Progenitor cell of endocrine pancreas (in vitro differentiated cells): ENCODE results near the gene ARHGAP10. TPM values are rescaled to one million over a fixed set of nuclear protein-coding genes. Genes with fewer than 3 reads are reported as not detected.

Experiments used
- DNase-seq: peaks from one replicate; pipeline ENCODE4 v3.0.0; 2021; ENCODE audit warnings: low spot score; ENCODE audit not compliant: unreplicated experiment
- H3K27ac Mint-ChIP-seq: 2 replicates; pipeline ENCODE4 v1.8.0; 2021; ENCODE audit warnings: mild to moderate bottlenecking, moderate library complexity, mixed read lengths
- H3K27me3 Mint-ChIP-seq: 2 replicates; pipeline ENCODE4 v1.8.0; 2021; ENCODE audit warnings: mixed read lengths
- H3K36me3 Mint-ChIP-seq: 2 replicates; pipeline ENCODE4 v1.8.0; 2022; ENCODE audit warnings: mixed read lengths; ENCODE audit not compliant: insufficient read depth
- H3K4me1 Mint-ChIP-seq: 2 replicates; pipeline ENCODE4 v1.8.0; 2021; ENCODE audit warnings: low read depth, mixed read lengths
- H3K4me3 Mint-ChIP-seq: 2 replicates; pipeline ENCODE4 v1.8.0; 2021; ENCODE audit warnings: low read depth, mild to moderate bottlenecking, moderate library complexity, mixed read lengths
- H3K9me3 Mint-ChIP-seq: 2 replicates; pipeline ENCODE4 v1.8.0; 2021; ENCODE audit warnings: low read depth, mixed read lengths
- total RNA-seq: library from RNA; stranded (reverse); gene quantifications from 2 replicates; pipeline ENCODE4 v1.2.1, GENCODE V29; 2021
- TF ChIP-seq, protein P1 (sequence below): fragments of 200-600 bp; sonication (generic); IDR thresholded peaks from one replicate; pipeline ENCODE4 v1.5.0; 2021; ENCODE audit warnings: antibody characterized with exemption, mild to moderate bottlenecking; ENCODE audit not compliant: unreplicated experiment

Gene ARHGAP10
- total RNA-seq, 1 donor from 2014 or later = 11.0 TPM

DNA sequence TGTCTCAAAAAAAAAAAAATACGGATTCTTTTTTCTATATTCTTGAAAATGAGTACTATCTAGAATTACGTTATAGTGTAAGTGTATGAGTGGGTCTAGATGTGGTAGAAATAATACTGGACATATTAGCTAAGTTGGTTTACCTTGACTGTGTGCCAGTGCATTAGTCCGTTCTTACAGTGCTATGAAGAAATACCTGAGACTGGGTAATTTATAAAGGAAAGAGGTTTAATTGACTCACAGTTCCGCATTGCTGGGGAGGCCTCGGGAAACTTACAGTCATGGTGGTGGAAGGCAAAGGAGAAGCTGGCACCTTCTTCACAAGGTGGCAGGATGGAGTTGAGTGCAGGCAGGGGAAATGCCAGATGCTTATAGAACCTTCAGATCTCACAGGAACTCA is 92.4 kb downstream of the ARHGAP10 start:
- peaks cover 7% of the 10 kb centered on the region for H3K4me1 Mint-ChIP-seq
- TF ChIP-seq, protein P1, sequence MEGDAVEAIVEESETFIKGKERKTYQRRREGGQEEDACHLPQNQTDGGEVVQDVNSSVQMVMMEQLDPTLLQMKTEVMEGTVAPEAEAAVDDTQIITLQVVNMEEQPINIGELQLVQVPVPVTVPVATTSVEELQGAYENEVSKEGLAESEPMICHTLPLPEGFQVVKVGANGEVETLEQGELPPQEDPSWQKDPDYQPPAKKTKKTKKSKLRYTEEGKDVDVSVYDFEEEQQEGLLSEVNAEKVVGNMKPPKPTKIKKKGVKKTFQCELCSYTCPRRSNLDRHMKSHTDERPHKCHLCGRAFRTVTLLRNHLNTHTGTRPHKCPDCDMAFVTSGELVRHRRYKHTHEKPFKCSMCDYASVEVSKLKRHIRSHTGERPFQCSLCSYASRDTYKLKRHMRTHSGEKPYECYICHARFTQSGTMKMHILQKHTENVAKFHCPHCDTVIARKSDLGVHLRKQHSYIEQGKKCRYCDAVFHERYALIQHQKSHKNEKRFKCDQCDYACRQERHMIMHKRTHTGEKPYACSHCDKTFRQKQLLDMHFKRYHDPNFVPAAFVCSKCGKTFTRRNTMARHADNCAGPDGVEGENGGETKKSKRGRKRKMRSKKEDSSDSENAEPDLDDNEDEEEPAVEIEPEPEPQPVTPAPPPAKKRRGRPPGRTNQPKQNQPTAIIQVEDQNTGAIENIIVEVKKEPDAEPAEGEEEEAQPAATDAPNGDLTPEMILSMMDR = no peak
- no peak for DNase-seq
- peaks cover 3% of the 10 kb centered on the region for H3K36me3 Mint-ChIP-seq
- H3K27me3 Mint-ChIP-seq = no peaks in the 10 kb centered on the region
- H3K27ac Mint-ChIP-seq = no peak overlapping the region
- no peak overlapping the region for H3K4me3 Mint-ChIP-seq
- H3K9me3 Mint-ChIP-seq = no peaks in the 10 kb centered on the region

DNA sequence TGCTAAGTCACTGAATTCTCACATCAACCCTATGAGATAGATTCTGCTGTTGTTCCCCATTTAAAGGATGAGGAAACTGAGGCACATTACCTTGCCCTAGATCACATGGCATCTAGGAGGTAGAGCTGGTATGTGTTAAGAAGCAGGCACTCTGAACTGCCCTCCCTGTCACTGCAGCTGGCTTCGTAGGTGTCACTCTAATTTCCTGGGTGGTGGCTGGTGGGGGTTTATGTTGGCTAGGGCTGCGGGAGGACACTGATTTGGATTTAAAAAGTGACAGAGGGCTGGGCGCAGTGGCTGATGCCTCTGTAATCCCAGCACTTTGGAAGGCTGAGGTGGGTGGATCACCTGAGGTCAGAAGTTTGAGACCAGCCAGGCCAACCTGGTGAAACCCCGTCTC is 93.0 kb downstream of the ARHGAP10 start:
- TF ChIP-seq, protein P1 = no peak
- H3K4me3 Mint-ChIP-seq = no peak overlapping the region
- peaks cover 3% of the 10 kb centered on the region for H3K36me3 Mint-ChIP-seq
- no peaks in the 10 kb centered on the region for H3K9me3 Mint-ChIP-seq
- no peaks in the 10 kb centered on the region for H3K27me3 Mint-ChIP-seq
- no peak overlapping the region for H3K27ac Mint-ChIP-seq
- peaks cover 7% of the 10 kb centered on the region for H3K4me1 Mint-ChIP-seq
- DNase-seq = no peak

DNA sequence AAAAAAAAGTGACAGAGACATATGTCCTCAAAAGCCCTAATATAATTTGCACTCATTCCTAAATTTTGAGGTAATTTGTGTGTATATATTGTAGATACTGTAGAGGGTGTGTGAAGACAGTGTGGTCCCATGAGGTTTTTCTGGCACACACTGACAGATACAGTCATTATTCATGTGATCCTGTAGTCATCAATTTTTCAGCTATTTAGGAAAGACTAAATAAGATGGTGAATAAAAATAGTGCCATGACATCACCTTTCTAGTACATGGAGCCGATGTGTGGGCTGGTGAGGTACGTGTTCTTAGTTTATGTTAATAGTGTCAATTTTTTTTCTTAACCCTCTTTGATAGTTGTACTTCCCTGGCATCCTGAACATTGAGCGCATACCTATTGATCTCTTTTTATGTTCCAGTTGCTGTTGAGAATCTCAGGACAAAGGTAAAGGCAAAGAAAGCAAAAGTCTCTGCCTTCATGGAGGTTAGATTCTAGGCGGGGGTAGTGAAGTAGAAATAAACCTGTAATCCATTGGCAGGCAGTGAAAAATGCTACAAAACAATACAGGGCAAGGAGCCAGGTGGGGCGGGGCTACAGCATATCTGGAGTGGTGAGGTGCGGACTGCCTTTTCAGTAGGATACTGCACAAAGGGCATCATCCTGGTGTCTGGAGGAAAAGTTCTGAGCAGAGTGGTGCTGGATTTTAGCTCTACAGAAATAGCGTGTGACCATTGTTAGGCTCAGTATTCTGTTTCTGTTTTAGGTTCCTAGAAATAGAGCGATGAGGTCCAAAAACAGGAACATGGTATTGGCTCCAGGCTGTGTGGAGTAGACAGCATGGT is 93.8 kb downstream of the ARHGAP10 start:
- no peak for DNase-seq
- no peak overlapping the region for H3K27ac Mint-ChIP-seq
- H3K36me3 Mint-ChIP-seq = peaks cover 3% of the 10 kb centered on the region
- H3K4me1 Mint-ChIP-seq = peaks cover 7% of the 10 kb centered on the region
- no peaks in the 10 kb centered on the region for H3K9me3 Mint-ChIP-seq
- TF ChIP-seq, protein P1 = no peak
- H3K4me3 Mint-ChIP-seq = no peak overlapping the region
- H3K27me3 Mint-ChIP-seq = no peaks in the 10 kb centered on the region

DNA sequence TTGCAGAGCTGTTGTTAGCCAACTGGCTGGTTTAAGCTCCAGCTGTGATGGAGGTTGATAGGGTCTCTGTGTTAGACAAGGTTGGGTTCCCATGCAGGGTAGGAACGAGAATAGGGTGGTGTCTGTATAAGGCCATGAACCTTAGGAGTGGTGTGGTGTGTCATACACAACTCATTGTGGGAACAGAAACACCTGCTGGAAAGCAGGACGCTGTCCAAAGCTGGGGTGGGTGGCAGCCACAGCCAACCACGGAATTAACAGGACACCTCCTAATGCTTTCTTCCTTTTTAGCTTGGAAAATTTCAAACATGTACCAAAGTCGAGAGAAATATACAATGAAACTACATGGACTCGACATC is 94.4 kb downstream of the ARHGAP10 start:
- Mint-ChIP-seq H3K36me3 (peaks cover 3% of the 10 kb centered on the region), H3K27me3 (no peaks in the 10 kb centered on the region), H3K27ac (no peak overlapping the region), H3K4me3 (no peak overlapping the region), H3K4me1 (peaks cover 9% of the 10 kb centered on the region), H3K9me3 (no peaks in the 10 kb centered on the region)
- no peak for DNase-seq
- TF ChIP-seq, protein P1 = no peak

DNA sequence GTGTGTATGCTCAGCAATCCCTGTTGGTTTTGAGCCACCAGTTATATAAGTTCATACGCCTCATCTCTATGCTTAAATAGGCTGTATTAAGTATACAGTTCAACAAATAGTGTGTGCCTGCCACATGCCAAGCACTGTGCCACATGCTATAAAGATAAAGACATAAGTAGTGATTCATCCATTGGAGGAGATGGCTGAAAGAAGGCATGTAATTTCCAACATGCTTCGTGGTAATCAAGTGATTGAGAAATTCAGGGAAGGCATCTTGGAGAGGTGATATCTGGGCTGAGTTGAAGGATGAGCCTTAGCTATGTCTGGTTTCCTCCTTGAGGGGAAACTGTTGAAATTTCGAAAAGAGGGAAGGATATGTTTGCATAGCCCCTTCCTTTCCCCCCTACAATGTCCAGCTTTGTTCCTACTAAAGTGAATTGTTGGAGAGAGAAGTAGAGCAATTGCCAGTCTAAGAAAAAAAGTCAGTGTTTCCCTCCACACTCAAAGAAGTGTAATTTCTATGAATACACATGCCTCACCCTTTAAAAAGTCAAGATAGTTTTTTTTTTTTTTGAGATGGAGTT is 96.5 kb downstream of the ARHGAP10 start:
- H3K27ac Mint-ChIP-seq = no peak overlapping the region
- H3K4me3 Mint-ChIP-seq = no peak overlapping the region
- peaks cover 4% of the 10 kb centered on the region for H3K36me3 Mint-ChIP-seq
- no peaks in the 10 kb centered on the region for H3K9me3 Mint-ChIP-seq
- H3K27me3 Mint-ChIP-seq = no peaks in the 10 kb centered on the region
- no peak for DNase-seq
- peaks cover 12% of the 10 kb centered on the region for H3K4me1 Mint-ChIP-seq
- TF ChIP-seq, protein P1 = no peak
